Hepatocyte (in vitro differentiated cells): ENCODE measurements around the gene PBLD. TPM values are rescaled to one million over a fixed set of nuclear protein-coding genes. Genes with fewer than 3 reads are reported as not detected.

Experiments
- DNase-seq: peaks from one replicate; pipeline ENCODE4 v3.0.0-alpha.2; 2016; ENCODE audit warnings: low spot score
- H2AFZ ChIP-seq: fragments of 200-600 bp; sonication (generic); 2 replicates; pipeline ENCODE4 v1.6.0; 2016; ENCODE audit warnings: antibody characterized with exemption, mild to moderate bottlenecking
- H3K27ac ChIP-seq: fragments of 200-600 bp; sonication (generic); 2 replicates; pipeline ENCODE4 v1.5.1; 2016; ENCODE audit warnings: mild to moderate bottlenecking
- H3K27me3 ChIP-seq: fragments of 200-600 bp; sonication (generic); 2 replicates; pipeline ENCODE4 v1.6.1; 2016
- H3K36me3 ChIP-seq: fragments of 200-600 bp; sonication (generic); replicated peaks from 2 replicates; pipeline ENCODE4 v1.5.1; 2016; ENCODE audit warnings: low read depth; ENCODE audit not compliant: insufficient read depth
- H3K4me1 ChIP-seq: fragments of 200-600 bp; sonication (generic); 2 replicates; pipeline ENCODE4 v1.5.1; 2016; ENCODE audit warnings: mild to moderate bottlenecking, moderate library complexity; ENCODE audit not compliant: insufficient read depth
- H3K4me2 ChIP-seq: fragments of 200-600 bp; sonication (generic); 2 replicates; pipeline ENCODE4 v1.6.0; 2016
- H3K4me3 ChIP-seq: fragments of 200-600 bp; sonication (generic); 2 replicates; pipeline ENCODE4 v1.5.1; 2016; ENCODE audit warnings: mild to moderate bottlenecking
- H3K79me2 ChIP-seq: fragments of 200-600 bp; sonication (generic); 2 replicates; pipeline ENCODE4 v1.6.0; 2017; ENCODE audit warnings: mild to moderate bottlenecking
- H3K9me2 ChIP-seq: fragments of 200-600 bp; sonication (generic); replicated peaks from 2 replicates; pipeline ENCODE4 v1.6.0; 2017; ENCODE audit warnings: mild to moderate bottlenecking; ENCODE audit not compliant: insufficient read depth
- H3K9me3 ChIP-seq: fragments of 200-600 bp; sonication (generic); 2 replicates; pipeline ENCODE4 v1.5.1; 2016; ENCODE audit warnings: low read depth, mild to moderate bottlenecking
- H4K20me1 ChIP-seq: fragments of 200-600 bp; sonication (generic); 2 replicates; pipeline ENCODE4 v1.6.0; 2016; ENCODE audit warnings: mild to moderate bottlenecking; ENCODE audit not compliant: insufficient read depth, poor library complexity, severe bottlenecking
- EZH2 ChIP-seq: fragments of 200-600 bp; sonication (generic); IDR thresholded peaks from 2 replicates; pipeline ENCODE4 v1.6.1; 2016; ENCODE audit warnings: antibody characterized with exemption, mild to moderate bottlenecking, borderline replicate concordance
- EZH2phosphoT487 ChIP-seq: fragments of 200-600 bp; sonication (generic); IDR thresholded peaks from one replicate; pipeline ENCODE4 v1.6.1; 2018; ENCODE audit warnings: antibody characterized with exemption, mild to moderate bottlenecking, low read depth, moderate library complexity; ENCODE audit not compliant: unreplicated experiment, severe bottlenecking
- WGBS: methylation state at CpG from one replicate; pipeline ENCODE4 v1.1.6; 2016; ENCODE audit warnings: low lambda C conversion rate; ENCODE audit errors: missing lambda C conversion rate; 5-methylcytosine and 5-hydroxymethylcytosine counted together
- polyA plus RNA-seq: library from polyadenylated mRNA; unstranded; fragments of >200 nt; fragmentation: Nextera tagmentation; extraction: Ambion mirVana; gene quantifications from 2 replicates; pipeline ENCODE4 v1.2.1, GENCODE V29; 2016
- total RNA-seq: library from RNA; depleted of rRNA; stranded (reverse); fragments of >200 nt; gene quantifications from 2 replicates; pipeline ENCODE4 v1.2.3, GENCODE V29; 2014
- TF ChIP-seq, protein P1 (sequence below): fragments of 200-600 bp; sonication (generic); IDR thresholded peaks from 2 replicates; pipeline ENCODE4 v1.5.1; 2016; ENCODE audit warnings: antibody characterized with exemption, mild to moderate bottlenecking; ENCODE audit not compliant: poor library complexity

Gene PBLD
- total and polyA plus RNA-seq, 2 experiments from 2014 or later, result 26.1 to 42.2 TPM

DNA sequence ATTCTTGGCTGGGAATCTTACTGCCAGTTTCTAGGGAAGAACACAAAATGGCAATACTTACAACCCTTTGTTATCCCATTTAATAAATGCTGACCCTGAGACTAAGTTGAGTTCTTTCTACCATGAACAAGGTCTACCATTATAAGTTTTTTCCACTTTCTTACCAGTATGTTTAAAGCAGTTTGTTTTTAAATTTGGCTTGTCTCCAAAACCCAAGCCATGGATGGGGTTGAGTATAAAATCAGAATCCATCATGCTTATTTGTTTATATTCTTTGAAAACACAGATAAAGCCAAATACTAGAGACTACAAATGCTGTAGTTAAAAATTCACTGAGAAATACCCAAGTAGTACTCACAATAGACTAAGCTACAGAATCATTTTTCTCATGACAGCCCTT is 42.0 kb downstream of the PBLD start:
- Histone ChIP-seq H3K79me2 (no peaks in the 10 kb centered on the region), H3K4me1 (no peaks in the 10 kb centered on the region), H3K9me3 (no peaks in the 10 kb centered on the region), H3K27me3 (no peaks in the 10 kb centered on the region), H3K9me2 (no peaks in the 10 kb centered on the region), H3K36me3 (no peaks in the 10 kb centered on the region), H3K27ac (no peak overlapping the region), H3K4me2 (no peak overlapping the region), H2AFZ (no peak overlapping the region), H3K4me3 (no peak overlapping the region), H4K20me1 (no peaks in the 10 kb centered on the region)
- no peak for DNase-seq
- no peak for TF ChIP-seq EZH2
- TF ChIP-seq, protein P1, sequence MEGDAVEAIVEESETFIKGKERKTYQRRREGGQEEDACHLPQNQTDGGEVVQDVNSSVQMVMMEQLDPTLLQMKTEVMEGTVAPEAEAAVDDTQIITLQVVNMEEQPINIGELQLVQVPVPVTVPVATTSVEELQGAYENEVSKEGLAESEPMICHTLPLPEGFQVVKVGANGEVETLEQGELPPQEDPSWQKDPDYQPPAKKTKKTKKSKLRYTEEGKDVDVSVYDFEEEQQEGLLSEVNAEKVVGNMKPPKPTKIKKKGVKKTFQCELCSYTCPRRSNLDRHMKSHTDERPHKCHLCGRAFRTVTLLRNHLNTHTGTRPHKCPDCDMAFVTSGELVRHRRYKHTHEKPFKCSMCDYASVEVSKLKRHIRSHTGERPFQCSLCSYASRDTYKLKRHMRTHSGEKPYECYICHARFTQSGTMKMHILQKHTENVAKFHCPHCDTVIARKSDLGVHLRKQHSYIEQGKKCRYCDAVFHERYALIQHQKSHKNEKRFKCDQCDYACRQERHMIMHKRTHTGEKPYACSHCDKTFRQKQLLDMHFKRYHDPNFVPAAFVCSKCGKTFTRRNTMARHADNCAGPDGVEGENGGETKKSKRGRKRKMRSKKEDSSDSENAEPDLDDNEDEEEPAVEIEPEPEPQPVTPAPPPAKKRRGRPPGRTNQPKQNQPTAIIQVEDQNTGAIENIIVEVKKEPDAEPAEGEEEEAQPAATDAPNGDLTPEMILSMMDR, result no peak
- no peak for TF ChIP-seq EZH2phosphoT487

DNA sequence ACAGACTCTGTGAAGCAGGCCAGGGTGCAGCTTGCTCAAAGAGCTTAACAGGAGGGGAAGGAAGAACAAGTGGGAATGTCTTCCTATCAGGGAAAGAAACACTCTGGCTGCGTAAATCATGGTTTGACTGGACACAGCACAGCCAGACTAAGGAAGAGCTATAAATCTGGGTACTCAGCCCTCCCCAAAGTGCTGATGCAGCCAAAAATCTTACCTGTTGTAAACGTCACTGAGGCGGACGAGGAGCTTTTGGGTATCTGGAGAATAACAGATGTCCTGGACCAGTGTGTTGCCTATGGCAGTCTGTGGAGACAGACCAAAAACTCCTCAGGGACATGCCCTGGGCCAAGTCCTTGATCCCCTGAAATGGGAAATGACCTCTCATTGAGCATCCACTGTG is 44.0 kb downstream of the PBLD start:
- Histone ChIP-seq H3K36me3 (no peaks in the 10 kb centered on the region), H3K27me3 (no peaks in the 10 kb centered on the region), H3K79me2 (no peaks in the 10 kb centered on the region), H4K20me1 (no peaks in the 10 kb centered on the region), H3K27ac (no peak overlapping the region), H3K4me3 (no peak overlapping the region), H2AFZ (no peak overlapping the region), H3K4me2 (no peak overlapping the region), H3K9me2 (no peaks in the 10 kb centered on the region), H3K4me1 (no peaks in the 10 kb centered on the region), H3K9me3 (no peaks in the 10 kb centered on the region)
- WGBS, result 62% methylated on average over 4 of the region's 4 CpGs
- no peak for DNase-seq
- TF ChIP-seq EZH2 (no peak), EZH2phosphoT487 (no peak)
- TF ChIP-seq, protein P1, result no peak

DNA sequence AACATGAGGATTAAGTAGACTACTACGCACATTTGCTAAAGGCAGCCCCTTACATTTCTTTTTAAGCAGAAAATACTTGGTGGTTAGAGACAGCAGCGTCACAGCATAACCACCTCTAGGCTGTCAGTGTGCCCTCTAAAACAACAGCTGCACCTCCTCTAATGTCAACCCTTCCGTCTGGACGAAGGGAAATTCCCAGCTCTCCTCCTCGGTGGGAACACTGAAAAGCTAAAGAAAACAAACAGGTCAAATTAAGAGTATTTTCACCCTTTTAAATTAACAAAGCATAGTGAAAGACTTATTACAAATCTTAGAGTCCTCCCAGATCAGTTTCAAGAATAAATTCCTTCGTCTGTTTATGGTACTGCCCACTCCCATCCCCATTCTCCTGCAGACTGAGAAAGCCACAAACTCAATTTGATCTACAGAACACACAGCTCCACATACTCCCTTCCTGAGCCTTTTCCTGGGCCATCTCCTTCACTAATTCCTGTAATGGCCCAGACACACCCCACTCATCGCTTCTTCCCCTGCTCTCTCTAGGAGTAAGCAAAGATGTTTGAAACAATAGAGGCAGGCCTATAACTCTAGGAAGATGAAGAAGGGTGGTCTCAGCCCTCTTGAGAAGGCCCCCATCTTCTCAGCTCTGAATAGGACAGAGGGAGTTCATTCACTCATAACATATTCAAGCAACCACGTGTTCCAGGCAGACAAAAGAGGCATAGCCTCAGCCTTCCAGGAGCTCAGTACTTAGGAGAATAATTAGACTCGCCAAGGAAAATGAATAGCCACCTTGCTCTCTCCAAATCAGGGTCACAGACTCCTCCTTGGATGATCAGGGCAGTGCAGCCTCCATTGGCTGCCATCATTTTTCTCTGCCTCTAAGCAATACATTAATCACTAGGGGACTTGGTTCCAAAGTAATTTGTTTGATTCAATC is 48.4 kb downstream of the PBLD start:
- Histone ChIP-seq H3K4me2 (no peak overlapping the region), H3K36me3 (no peaks in the 10 kb centered on the region), H3K27me3 (no peaks in the 10 kb centered on the region), H3K9me2 (no peaks in the 10 kb centered on the region), H3K9me3 (no peaks in the 10 kb centered on the region), H3K4me3 (no peak overlapping the region), H3K4me1 (no peaks in the 10 kb centered on the region), H3K79me2 (no peaks in the 10 kb centered on the region), H4K20me1 (no peaks in the 10 kb centered on the region), H2AFZ (no peak overlapping the region), H3K27ac (no peak overlapping the region)
- DNase-seq, result no peak
- TF ChIP-seq, protein P1, result no peak
- TF ChIP-seq EZH2 (no peak), EZH2phosphoT487 (no peak)
- 73% methylated on average over 9 of the region's 9 CpGs for WGBS
